Effector memory CD4-positive, alpha-beta T cell (primary cell): ENCODE results near the gene CNPY1.

Source experiments
- DNase-seq, 3 donors: peaks; one replicate each; pipeline ENCODE4 v3.0.0-alpha.2; 2020
- H3K27ac ChIP-seq: 2 replicates; pipeline ENCODE4 v1.7.0; 2013; ENCODE audit warnings: mild to moderate bottlenecking, low read length, moderate library complexity; ENCODE audit not compliant: insufficient read depth, poor library complexity, severe bottlenecking
- H3K27me3 ChIP-seq: replicated peaks from 2 replicates; pipeline ENCODE4 v1.7.0; 2013; ENCODE audit warnings: mild to moderate bottlenecking, low read length; ENCODE audit not compliant: insufficient read depth, control insufficient read depth, poor library complexity, severe bottlenecking
- H3K36me3 ChIP-seq: 2 replicates; pipeline ENCODE4 v1.7.0; 2013; ENCODE audit warnings: mild to moderate bottlenecking, low read length, moderate library complexity; ENCODE audit not compliant: control insufficient read depth, insufficient read depth
- H3K4me1 ChIP-seq: 2 replicates; pipeline ENCODE4 v1.7.0; 2013; ENCODE audit warnings: low read length, mild to moderate bottlenecking; ENCODE audit not compliant: control insufficient read depth, insufficient read depth, poor library complexity, severe bottlenecking
- H3K4me3 ChIP-seq: 2 replicates; pipeline ENCODE4 v1.7.0; 2013; ENCODE audit warnings: low read length, low read depth, mild to moderate bottlenecking; ENCODE audit not compliant: insufficient read depth, poor library complexity, severe bottlenecking
- H3K9me3 ChIP-seq: 2 replicates; pipeline ENCODE4 v1.7.0; 2013; ENCODE audit warnings: mild to moderate bottlenecking, low read length, moderate library complexity; ENCODE audit not compliant: control insufficient read depth

CNPY1 gene

GRCh38 chr7:155586843-155587440 is 40.6 kb upstream of the CNPY1 start:
- no peak overlapping the region for H3K4me3 ChIP-seq
- no peaks in the 10 kb centered on the region for H3K36me3 ChIP-seq
- H3K27ac ChIP-seq: no peak overlapping the region
- no peaks in the 10 kb centered on the region for H3K4me1 ChIP-seq
- no peaks in the 10 kb centered on the region for H3K9me3 ChIP-seq
- DNase-seq: no peak
- H3K27me3 ChIP-seq: no peaks in the 10 kb centered on the region

DNA sequence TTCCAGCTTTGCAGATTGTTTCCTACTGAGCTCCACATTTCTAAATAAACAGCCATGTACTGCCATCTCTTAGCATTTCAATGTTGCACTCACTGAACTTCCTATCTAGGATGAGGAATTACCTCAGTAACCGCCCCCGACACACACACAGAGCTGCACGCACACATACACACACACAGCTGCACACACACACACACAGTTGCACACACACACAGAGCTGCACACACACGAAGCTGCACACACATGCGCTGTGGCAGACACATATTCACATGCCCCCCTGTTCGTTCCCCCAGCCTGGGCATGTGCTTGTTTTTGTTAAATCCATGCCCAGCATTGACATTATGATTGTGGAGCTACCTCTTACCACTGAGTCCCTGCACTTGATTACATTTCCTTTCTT is 39.6 kb upstream of the CNPY1 start:
- no peaks in the 10 kb centered on the region for H3K9me3 ChIP-seq
- H3K4me3 ChIP-seq: no peak overlapping the region
- DNase-seq: no peak
- no peak overlapping the region for H3K27ac ChIP-seq
- H3K36me3 ChIP-seq: no peaks in the 10 kb centered on the region
- no peaks in the 10 kb centered on the region for H3K27me3 ChIP-seq
- no peaks in the 10 kb centered on the region for H3K4me1 ChIP-seq

GRCh38 chr7:155585532-155585895 is 39.2 kb upstream of the CNPY1 start:
- Histone ChIP-seq H3K27me3 (no peaks in the 10 kb centered on the region), H3K4me1 (no peaks in the 10 kb centered on the region), H3K4me3 (no peak overlapping the region), H3K36me3 (no peaks in the 10 kb centered on the region), H3K27ac (no peak overlapping the region), H3K9me3 (no peaks in the 10 kb centered on the region)
- DNase-seq: no peak

DNA sequence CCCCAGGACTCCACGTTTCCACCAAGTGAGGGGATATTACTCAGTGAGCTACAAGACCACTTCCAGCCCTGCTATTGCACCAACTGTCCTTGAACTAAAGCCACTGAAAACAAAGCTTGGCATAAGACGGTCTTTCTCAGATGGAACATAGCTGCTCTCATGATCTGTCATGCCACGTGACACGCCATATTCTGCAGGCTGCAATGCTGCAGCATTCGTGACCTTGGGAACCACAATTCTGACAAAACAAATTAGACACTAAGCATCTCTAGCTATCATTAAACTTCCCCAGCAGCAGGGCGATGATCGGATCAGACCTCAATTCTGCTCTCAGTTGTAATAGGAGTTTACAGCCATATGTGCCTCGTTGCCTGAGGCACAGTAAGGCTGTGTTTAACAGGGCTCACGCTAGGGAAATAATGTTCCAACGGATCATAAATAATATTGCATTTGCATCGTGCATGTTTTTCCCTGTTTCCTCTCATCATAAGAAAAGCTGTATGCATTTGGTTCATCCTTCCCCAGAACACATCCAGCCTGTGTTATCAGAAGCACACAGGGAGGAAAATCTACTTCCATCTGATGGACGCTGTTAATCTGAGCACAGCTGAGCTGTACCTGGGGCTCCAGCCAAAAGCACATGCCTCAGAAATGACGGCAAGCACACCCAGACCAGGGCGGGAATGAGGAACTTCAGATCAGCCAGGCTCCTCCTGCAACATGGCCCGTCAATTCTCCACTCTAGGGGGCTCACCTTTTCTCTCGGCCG is 38.6 kb upstream of the CNPY1 start:
- Histone ChIP-seq H3K4me1 (no peaks in the 10 kb centered on the region), H3K36me3 (no peaks in the 10 kb centered on the region), H3K4me3 (no peak overlapping the region), H3K9me3 (no peaks in the 10 kb centered on the region), H3K27ac (no peak overlapping the region), H3K27me3 (no peaks in the 10 kb centered on the region)
- DNase-seq: no peak

- H3K4me1 ChIP-seq: no peaks in the 10 kb centered on the region
- no peak overlapping the region for H3K27ac ChIP-seq
- H3K36me3 ChIP-seq: no peaks in the 10 kb centered on the region
- no peaks in the 10 kb centered on the region for H3K27me3 ChIP-seq
- no peak for DNase-seq
- H3K4me3 ChIP-seq: no peak overlapping the region
- H3K9me3 ChIP-seq: no peaks in the 10 kb centered on the region
These were observed 37.9 kb upstream of the CNPY1 start for GRCh38 chr7:155584261-155584660.

DNA sequence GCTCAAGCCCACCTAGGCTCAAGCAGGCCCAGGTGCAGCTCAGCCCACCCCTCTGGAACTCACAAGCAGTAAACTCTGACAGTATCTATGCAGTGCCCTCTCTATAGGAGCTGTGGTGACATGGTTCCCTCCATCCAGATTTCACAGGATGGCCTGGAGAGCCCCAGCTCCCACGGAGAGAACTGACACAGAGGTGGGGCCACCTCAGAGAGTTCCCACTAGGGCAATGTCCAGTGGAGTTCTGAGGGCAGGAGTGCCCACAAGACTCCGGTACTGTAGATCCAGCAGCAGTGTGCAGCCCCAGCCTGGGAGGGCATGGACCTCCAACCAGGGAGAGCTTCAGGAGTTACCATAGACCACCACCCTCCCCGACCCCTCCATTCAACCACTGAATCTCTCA is 37.3 kb upstream of the CNPY1 start:
- Histone ChIP-seq H3K4me3 (no peak overlapping the region), H3K4me1 (no peaks in the 10 kb centered on the region), H3K27me3 (no peaks in the 10 kb centered on the region), H3K9me3 (no peaks in the 10 kb centered on the region), H3K36me3 (no peaks in the 10 kb centered on the region), H3K27ac (no peak overlapping the region)
- DNase-seq: no peak

GRCh38 chr7:155581954-155582353 is 35.6 kb upstream of the CNPY1 start:
- Histone ChIP-seq H3K27me3 (no peaks in the 10 kb centered on the region), H3K27ac (no peak overlapping the region), H3K4me1 (no peaks in the 10 kb centered on the region), H3K9me3 (no peaks in the 10 kb centered on the region), H3K36me3 (no peaks in the 10 kb centered on the region), H3K4me3 (no peak overlapping the region)
- DNase-seq: no peak

DNA sequence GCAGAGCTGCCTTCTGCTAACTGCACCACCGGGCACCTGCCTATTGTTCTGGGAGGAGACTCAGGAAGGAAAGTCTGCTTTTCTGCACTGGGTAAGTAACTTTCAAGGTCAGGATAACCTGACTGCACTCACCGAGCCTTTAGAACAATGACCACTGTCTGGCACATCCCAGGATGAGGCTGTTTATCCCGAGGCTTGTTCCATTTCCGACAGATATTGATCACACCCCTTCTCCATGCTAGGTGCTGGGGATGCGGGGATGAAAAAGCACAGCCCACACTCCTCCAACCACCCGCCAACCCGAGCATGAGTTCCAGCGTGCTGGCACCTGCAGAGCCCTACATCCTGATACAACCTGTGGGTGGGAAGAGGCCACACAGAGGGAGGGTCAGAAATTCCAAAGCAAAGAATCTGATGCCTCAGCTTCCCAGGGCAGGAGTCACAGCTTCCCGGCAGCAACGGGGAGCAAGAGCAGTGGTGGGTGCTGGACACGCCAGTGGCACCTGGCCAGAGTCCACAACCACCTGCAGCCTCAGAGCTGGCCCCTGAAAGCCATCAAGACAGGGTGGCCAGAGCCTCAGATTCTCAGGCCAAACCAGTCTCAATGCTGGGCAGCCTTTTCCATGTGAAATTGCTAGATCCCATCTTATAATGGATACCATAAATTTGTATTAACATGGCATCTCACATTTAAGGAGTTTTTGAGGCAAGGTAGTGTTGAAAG is 34.9 kb upstream of the CNPY1 start:
- Histone ChIP-seq H3K36me3 (no peaks in the 10 kb centered on the region), H3K27me3 (no peaks in the 10 kb centered on the region), H3K27ac (no peak overlapping the region), H3K9me3 (no peaks in the 10 kb centered on the region), H3K4me3 (no peak overlapping the region), H3K4me1 (no peaks in the 10 kb centered on the region)
- DNase-seq: no peak

DNA sequence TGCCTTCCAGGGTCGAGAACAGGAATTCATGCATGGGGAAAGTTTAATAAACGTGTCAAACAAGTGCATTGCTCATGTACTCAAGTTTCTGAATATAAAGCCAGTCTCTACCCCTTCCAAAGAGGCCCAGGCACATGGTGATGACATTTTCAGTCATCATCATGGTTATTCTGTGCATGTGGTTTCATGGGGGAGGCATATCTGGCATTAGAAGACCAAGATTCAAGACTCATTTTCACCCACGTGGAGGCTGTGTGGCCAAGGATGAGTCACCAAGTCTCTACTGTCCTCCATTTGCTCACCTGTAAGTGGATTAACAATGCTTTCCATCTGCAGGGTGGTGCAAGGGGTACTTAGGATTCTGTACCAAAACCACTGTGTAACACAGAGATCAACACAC is 34.0 kb upstream of the CNPY1 start:
- DNase-seq: no peak
- Histone ChIP-seq H3K27ac (no peak overlapping the region), H3K36me3 (no peaks in the 10 kb centered on the region), H3K9me3 (no peaks in the 10 kb centered on the region), H3K4me1 (no peaks in the 10 kb centered on the region), H3K4me3 (no peak overlapping the region), H3K27me3 (no peaks in the 10 kb centered on the region)

DNA sequence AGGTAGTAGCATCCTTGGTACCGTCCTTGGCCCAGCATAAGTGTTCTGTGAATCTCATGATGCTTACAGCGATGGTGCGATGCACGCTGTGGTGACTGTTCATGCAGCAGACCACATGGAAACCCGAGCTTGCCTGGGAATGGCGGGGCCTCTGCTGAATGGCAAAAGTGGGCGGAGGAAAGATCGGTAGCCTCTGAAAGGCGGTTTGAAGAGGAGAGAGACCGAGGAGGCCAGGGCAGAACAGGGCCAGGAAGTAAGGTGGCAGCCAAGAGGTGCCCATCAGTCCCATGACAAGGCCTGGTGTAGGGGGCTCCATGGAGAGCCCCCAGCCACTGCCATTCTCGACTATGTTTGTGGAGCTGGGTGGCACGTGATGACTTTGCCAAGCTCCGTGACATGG is 33.2 kb upstream of the CNPY1 start:
- Histone ChIP-seq H3K27ac (no peak overlapping the region), H3K4me3 (no peak overlapping the region), H3K9me3 (no peaks in the 10 kb centered on the region), H3K36me3 (no peaks in the 10 kb centered on the region), H3K27me3 (no peaks in the 10 kb centered on the region), H3K4me1 (no peaks in the 10 kb centered on the region)
- no peak for DNase-seq
